GM12878 (cell line): ENCODE measurements around the gene RAET1G. TPM values are rescaled to one million over a fixed set of nuclear protein-coding genes. Genes with fewer than 3 reads are reported as not detected.

ENCODE experiments used
- ATAC-seq: fragments of 200-7000 bp; cut with Tn5 transposase; 3 replicates; pipeline ENCODE4 v1.9.1; 2020; ENCODE audit warnings: mild to moderate bottlenecking, moderate library complexity
- BruUV-seq: library from RNA; stranded (reverse); fragments of 400-500 nt; replicated peaks from 2 replicates; lab custom pipeline; 2021; lab: Mats Ljungman, UMichigan
- CTCF ChIA-PET: fragments of 300-600 bp; sonication (Branson Sonifier 250); formaldehyde crosslinking; extraction: SDS; loops from one replicate; lab custom pipeline; 2021; ENCODE audit warnings: inconsistent platforms; lab: Yijun Ruan, JAX
- POLR2A ChIA-PET: fragments of 350-600 bp; formaldehyde crosslinking; extraction: SDS; loops from one replicate; lab custom pipeline; 2021; ENCODE audit warnings: inconsistent platforms; lab: Charles Lee
- RAD21 ChIA-PET: fragments of 300-600 bp; sonication (Branson Sonifier 250); formaldehyde crosslinking; loops from one replicate; lab custom pipeline; 2023; ENCODE audit warnings: antibody characterized with exemption; ENCODE audit not compliant: unreplicated experiment; lab: Charles Lee
- SMC1A ChIA-PET: fragments of 300-600 bp; sonication (Branson Sonifier 250); formaldehyde crosslinking; loops from one replicate; lab custom pipeline; 2023; ENCODE audit not compliant: unreplicated experiment, uncharacterized antibody; lab: Charles Lee
- DNase-seq: peaks from one replicate; pipeline ENCODE4 v3.0.0-alpha.2; 2011; ENCODE audit warnings: low read depth, low spot score
- FAIRE-seq: peaks from 3 replicates; lab custom pipeline; 2011; peaks lifted over from hg19 to GRCh38; lab: Jason Lieb, UNC
- H2AFZ ChIP-seq: 2 replicates; pipeline ENCODE4 v1.6.0; 2011; ENCODE audit warnings: low read depth, low read length, control low read depth; ENCODE audit not compliant: control insufficient read depth
- H3K27ac ChIP-seq: 2 replicates; pipeline ENCODE4 v1.5.1; 2011; ENCODE audit warnings: control low read depth; ENCODE audit not compliant: control insufficient read depth, insufficient read depth
- H3K27me3 ChIP-seq, 2 experiments: replicated peaks in 1 of 2; 2 replicates each; pipeline versions ENCODE4 v1.6.0 to v1.6.1; 2011; ENCODE audit warnings: low read length in 1 of 2; ENCODE audit not compliant: control insufficient read depth in 2 of 2, insufficient read depth in 2 of 2
- H3K36me3 ChIP-seq, 2 experiments: 2 replicates each; pipeline ENCODE4 v1.5.1; 2011; ENCODE audit warnings: low read length in 1 of 2; ENCODE audit not compliant: control insufficient read depth in 2 of 2, insufficient read depth in 2 of 2
- H3K4me1 ChIP-seq: 2 replicates; pipeline ENCODE4 v1.6.1; 2011; ENCODE audit warnings: mild to moderate bottlenecking, low read length, moderate library complexity, mixed read lengths; ENCODE audit not compliant: control insufficient read depth, insufficient read depth
- H3K4me2 ChIP-seq: 2 replicates; pipeline ENCODE4 v1.6.0; 2011; ENCODE audit warnings: control low read depth; ENCODE audit not compliant: control insufficient read depth, insufficient read depth
- H3K4me3 ChIP-seq: fragments of 200-600 bp; sonication (generic); 2 replicates; pipeline ENCODE4 v1.5.1; 2016
- H3K79me2 ChIP-seq: 2 replicates; pipeline ENCODE4 v1.6.0; 2011; ENCODE audit warnings: low read length; ENCODE audit not compliant: control insufficient read depth, insufficient read depth
- H3K9ac ChIP-seq: 2 replicates; pipeline ENCODE4 v1.8.0; 2011; ENCODE audit warnings: low read length, control low read depth, mixed read lengths; ENCODE audit not compliant: control insufficient read depth, insufficient read depth
- H3K9me3 ChIP-seq: replicated peaks from 3 replicates; pipeline ENCODE4 v1.5.1; 2011; ENCODE audit warnings: mild to moderate bottlenecking, low read length; ENCODE audit not compliant: control insufficient read depth, insufficient read depth
- H4K20me1 ChIP-seq: 2 replicates; pipeline ENCODE4 v1.6.0; 2011; ENCODE audit not compliant: control insufficient read depth, insufficient read depth
- NR2C1 ChIP-seq: fragments of 450-650 bp; IDR thresholded peaks from 2 replicates; pipeline ENCODE4 v1.6.1; 2017; ENCODE audit warnings: antibody characterized with exemption, mild to moderate bottlenecking, moderate library complexity
- SRF ChIP-seq, 2 experiments: IDR thresholded peaks; 2 replicates each; pipeline ENCODE4 v1.6.1; 2011; ENCODE audit warnings: low read depth in 2 of 2, low read length in 2 of 2, mild to moderate bottlenecking in 1 of 2, moderate library complexity in 1 of 2
- WGBS: methylation state at CpG from one replicate; pipeline ENCODE4 v1.1.6; 2016; ENCODE audit warnings: low lambda C conversion rate; ENCODE audit not compliant: insufficient replicate concordance, insufficient coverage; ENCODE audit errors: missing lambda C conversion rate; 5-methylcytosine and 5-hydroxymethylcytosine counted together
- in situ Hi-C: fragments of 300-500 bp; cut with MboI; formaldehyde crosslinking; loops from 9 replicates; pipeline ENCODE4 v1.14.3; 2018; ENCODE audit warnings: mixed read lengths
- intact Hi-C: fragments of 100-400 bp; cut with micrococcal nuclease; formaldehyde crosslinking; loops from one replicate; pipeline ENCODE4 v1.14.2; 2022; ENCODE audit not compliant: unreplicated experiment
- polyA plus RNA-seq, 11 experiments: library from polyadenylated mRNA; depleted of rRNA in 4 of 11; unstranded in 6 of 11; stranded (reverse) in 5 of 11; fragments of >200 nt; fragmentation: Nextera tagmentation in 4 of 11; fragmentation: Illumina TruSeq in 1 of 11; extraction: Ambion mirVana in 4 of 11; extraction: Trizol in 1 of 11; gene quantifications; 1 replicate in 1 of 11; 2 replicates in 10 of 11; pipeline versions ENCODE4 v1.2.1 to v1.2.3, GENCODE V29; 2011 to 2016; ENCODE audit warnings: inconsistent platforms in 2 of 11, missing spikeins in 2 of 11, low read depth in 1 of 11
- total RNA-seq, 4 experiments: library from RNA; depleted of rRNA in 3 of 4; stranded (reverse); fragments of >200 nt in 3 of 4; fragmentation: Illumina TruSeq in 1 of 4; extraction: Trizol in 1 of 4; gene quantifications; 2 replicates each; pipeline versions ENCODE4 v1.2.1 to v1.2.3, GENCODE V29; 2013 to 2021
- TF ChIP-seq, protein P1 (sequence below): fragments of 450-650 bp; IDR thresholded peaks from 2 replicates; pipeline ENCODE4 v1.6.1; 2017; ENCODE audit warnings: mild to moderate bottlenecking, moderate library complexity
- TF ChIP-seq, protein P2 (sequence below): IDR thresholded peaks from 2 replicates; pipeline ENCODE4 v1.6.1; 2012; ENCODE audit warnings: low read depth, low read length, improper control_type of control experiment

RAET1G gene
- total and polyA plus RNA-seq, 10 of the 15 experiments (the other 5 are each of a cell fraction or from before 2014, with no cell fraction given), result not detected

DNA sequence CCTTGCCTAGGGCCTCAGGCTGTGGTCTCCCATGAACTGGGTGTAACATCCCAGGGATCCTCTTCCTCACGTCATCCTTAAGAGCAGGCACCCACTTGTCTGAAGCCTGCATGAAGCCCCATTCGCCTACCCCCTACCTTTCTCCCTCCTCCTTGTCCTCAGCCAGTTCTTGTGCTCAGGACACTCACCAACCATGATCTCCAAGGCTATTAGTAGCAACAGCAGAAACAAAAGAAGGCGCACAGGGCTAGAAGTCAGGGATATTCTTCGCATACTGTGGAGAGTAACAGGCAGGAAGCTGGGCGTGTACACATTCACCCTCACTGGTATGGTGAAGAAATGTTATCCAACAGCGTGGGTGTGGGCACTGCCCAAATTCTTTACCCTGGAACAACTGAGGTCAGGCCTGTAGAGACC is 32.3 kb downstream of the RAET1G start:
- H3K36me3 ChIP-seq, result no peaks in the 10 kb centered on the region
- no peaks in the 10 kb centered on the region for H3K79me2 ChIP-seq
- DNase-seq, result no peak
- SMC1A ChIA-PET, result no interaction called here
- no peak overlapping the region for H3K4me3 ChIP-seq
- no peak for ATAC-seq
- no peak overlapping the region for H2AFZ ChIP-seq
- no TSS peak for BruUV-seq
- no peaks in the 10 kb centered on the region; a peak in 2 of 4 replicates for H3K27me3 ChIP-seq
- no peaks in the 10 kb centered on the region for H4K20me1 ChIP-seq
- no peaks in the 10 kb centered on the region for H3K4me1 ChIP-seq
- no peak overlapping the region for H3K27ac ChIP-seq
- TF ChIP-seq, protein P1, sequence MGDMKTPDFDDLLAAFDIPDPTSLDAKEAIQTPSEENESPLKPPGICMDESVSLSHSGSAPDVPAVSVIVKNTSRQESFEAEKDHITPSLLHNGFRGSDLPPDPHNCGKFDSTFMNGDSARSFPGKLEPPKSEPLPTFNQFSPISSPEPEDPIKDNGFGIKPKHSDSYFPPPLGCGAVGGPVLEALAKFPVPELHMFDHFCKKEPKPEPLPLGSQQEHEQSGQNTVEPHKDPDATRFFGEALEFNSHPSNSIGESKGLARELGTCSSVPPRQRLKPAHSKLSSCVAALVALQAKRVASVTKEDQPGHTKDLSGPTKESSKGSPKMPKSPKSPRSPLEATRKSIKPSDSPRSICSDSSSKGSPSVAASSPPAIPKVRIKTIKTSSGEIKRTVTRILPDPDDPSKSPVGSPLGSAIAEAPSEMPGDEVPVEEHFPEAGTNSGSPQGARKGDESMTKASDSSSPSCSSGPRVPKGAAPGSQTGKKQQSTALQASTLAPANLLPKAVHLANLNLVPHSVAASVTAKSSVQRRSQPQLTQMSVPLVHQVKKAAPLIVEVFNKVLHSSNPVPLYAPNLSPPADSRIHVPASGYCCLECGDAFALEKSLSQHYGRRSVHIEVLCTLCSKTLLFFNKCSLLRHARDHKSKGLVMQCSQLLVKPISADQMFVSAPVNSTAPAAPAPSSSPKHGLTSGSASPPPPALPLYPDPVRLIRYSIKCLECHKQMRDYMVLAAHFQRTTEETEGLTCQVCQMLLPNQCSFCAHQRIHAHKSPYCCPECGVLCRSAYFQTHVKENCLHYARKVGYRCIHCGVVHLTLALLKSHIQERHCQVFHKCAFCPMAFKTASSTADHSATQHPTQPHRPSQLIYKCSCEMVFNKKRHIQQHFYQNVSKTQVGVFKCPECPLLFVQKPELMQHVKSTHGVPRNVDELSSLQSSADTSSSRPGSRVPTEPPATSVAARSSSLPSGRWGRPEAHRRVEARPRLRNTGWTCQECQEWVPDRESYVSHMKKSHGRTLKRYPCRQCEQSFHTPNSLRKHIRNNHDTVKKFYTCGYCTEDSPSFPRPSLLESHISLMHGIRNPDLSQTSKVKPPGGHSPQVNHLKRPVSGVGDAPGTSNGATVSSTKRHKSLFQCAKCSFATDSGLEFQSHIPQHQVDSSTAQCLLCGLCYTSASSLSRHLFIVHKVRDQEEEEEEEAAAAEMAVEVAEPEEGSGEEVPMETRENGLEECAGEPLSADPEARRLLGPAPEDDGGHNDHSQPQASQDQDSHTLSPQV, result no peak
- TF ChIP-seq, protein P2, sequence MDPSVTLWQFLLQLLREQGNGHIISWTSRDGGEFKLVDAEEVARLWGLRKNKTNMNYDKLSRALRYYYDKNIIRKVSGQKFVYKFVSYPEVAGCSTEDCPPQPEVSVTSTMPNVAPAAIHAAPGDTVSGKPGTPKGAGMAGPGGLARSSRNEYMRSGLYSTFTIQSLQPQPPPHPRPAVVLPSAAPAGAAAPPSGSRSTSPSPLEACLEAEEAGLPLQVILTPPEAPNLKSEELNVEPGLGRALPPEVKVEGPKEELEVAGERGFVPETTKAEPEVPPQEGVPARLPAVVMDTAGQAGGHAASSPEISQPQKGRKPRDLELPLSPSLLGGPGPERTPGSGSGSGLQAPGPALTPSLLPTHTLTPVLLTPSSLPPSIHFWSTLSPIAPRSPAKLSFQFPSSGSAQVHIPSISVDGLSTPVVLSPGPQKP, result no peak
- TF ChIP-seq SRF (IDR thresholded peaks at IDR 0.05; ENCODE audit: low read depth in 2 of 2, low read length in 2 of 2), result no peak
- no peak for TF ChIP-seq NR2C1
- H3K4me2 ChIP-seq, result no peak overlapping the region
- H3K9ac ChIP-seq, result no peak overlapping the region
- POLR2A ChIA-PET, result no interaction called here
- no peaks in the 10 kb centered on the region for H3K9me3 ChIP-seq
- no peak for FAIRE-seq
- intact Hi-C loops (no loop called here), in situ Hi-C loops (no loop called here)
- RAD21 ChIA-PET, result no interaction called here
- CTCF ChIA-PET, result no interaction called here
- WGBS, result 14% methylated on average over 6 of the region's 6 CpGs
